ENCODE data around the gene TM4SF4. TPM values are rescaled to one million over a fixed set of nuclear protein-coding genes. Genes with fewer than 3 reads are reported as not detected.

The TM4SF4 gene
- total and polyA plus RNA-seq, 2 experiments from 2014 or later, result not detected

- TF ChIP-seq, protein P1, sequence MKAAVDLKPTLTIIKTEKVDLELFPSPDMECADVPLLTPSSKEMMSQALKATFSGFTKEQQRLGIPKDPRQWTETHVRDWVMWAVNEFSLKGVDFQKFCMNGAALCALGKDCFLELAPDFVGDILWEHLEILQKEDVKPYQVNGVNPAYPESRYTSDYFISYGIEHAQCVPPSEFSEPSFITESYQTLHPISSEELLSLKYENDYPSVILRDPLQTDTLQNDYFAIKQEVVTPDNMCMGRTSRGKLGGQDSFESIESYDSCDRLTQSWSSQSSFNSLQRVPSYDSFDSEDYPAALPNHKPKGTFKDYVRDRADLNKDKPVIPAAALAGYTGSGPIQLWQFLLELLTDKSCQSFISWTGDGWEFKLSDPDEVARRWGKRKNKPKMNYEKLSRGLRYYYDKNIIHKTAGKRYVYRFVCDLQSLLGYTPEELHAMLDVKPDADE (IDR thresholded peaks at IDR 0.05), result no peak
- TF ChIP-seq, protein P2, sequence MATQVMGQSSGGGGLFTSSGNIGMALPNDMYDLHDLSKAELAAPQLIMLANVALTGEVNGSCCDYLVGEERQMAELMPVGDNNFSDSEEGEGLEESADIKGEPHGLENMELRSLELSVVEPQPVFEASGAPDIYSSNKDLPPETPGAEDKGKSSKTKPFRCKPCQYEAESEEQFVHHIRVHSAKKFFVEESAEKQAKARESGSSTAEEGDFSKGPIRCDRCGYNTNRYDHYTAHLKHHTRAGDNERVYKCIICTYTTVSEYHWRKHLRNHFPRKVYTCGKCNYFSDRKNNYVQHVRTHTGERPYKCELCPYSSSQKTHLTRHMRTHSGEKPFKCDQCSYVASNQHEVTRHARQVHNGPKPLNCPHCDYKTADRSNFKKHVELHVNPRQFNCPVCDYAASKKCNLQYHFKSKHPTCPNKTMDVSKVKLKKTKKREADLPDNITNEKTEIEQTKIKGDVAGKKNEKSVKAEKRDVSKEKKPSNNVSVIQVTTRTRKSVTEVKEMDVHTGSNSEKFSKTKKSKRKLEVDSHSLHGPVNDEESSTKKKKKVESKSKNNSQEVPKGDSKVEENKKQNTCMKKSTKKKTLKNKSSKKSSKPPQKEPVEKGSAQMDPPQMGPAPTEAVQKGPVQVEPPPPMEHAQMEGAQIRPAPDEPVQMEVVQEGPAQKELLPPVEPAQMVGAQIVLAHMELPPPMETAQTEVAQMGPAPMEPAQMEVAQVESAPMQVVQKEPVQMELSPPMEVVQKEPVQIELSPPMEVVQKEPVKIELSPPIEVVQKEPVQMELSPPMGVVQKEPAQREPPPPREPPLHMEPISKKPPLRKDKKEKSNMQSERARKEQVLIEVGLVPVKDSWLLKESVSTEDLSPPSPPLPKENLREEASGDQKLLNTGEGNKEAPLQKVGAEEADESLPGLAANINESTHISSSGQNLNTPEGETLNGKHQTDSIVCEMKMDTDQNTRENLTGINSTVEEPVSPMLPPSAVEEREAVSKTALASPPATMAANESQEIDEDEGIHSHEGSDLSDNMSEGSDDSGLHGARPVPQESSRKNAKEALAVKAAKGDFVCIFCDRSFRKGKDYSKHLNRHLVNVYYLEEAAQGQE (IDR thresholded peaks at IDR 0.05; ENCODE audit: unreplicated experiment), result no peak
- TF ChIP-seq EZH2phosphoT487 (IDR thresholded peaks at IDR 0.05; ENCODE audit: unreplicated experiment) (no peak), JUNB (IDR thresholded peaks at IDR 0.05; ENCODE audit: unreplicated experiment) (no peak), POLR2AphosphoS5 (IDR thresholded peaks at IDR 0.05; ENCODE audit: low read depth) (no peak)
These were observed 54.6 kb downstream of the TM4SF4 start (continued) for GRCh38 chr3:149529099-149529498.

DNA sequence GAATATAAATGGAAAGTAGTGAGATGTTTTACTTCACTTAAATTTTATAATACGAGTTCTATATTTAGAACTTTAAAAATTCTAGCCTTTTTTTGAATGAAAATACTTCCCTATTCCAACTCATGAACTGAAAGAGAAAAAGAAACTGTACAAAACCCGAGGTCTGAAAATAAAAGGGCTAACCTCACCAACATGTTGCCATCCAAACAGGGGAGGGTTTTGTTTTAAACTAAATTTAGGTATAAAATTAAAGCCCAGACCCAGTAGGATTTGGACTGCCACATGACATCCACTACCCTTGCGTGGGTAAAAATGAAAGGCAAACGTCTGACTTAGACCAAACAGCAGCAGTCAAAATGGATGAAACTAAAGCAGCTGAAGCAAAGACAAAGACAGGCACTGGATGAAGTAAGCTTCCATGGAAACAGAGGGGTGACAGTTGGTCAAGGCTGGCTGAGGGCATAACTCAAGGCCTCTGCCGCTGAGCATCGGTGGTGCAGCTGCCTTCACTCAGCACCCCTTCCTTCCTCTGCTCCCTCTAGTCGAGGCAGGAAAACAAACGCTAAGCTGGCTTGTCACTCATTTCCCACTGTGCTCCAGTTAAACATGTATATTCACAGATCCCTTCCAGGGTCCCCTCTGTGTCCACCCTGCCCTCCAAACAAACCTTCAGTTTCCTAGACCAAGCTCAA, 58.1 kb downstream of the TM4SF4 start:
- no peak overlapping the region for H3K27ac ChIP-seq (ENCODE audit: low read depth)
- peaks cover 43% of the 10 kb centered on the region for H3K4me1 Mint-ChIP-seq
- TF ChIP-seq EZH2phosphoT487 (IDR thresholded peaks at IDR 0.05; ENCODE audit: unreplicated experiment) (no peak), STAT1 (IDR thresholded peaks at IDR 0.05; ENCODE audit: unreplicated experiment) (no peak)
- TF ChIP-seq, protein P3, sequence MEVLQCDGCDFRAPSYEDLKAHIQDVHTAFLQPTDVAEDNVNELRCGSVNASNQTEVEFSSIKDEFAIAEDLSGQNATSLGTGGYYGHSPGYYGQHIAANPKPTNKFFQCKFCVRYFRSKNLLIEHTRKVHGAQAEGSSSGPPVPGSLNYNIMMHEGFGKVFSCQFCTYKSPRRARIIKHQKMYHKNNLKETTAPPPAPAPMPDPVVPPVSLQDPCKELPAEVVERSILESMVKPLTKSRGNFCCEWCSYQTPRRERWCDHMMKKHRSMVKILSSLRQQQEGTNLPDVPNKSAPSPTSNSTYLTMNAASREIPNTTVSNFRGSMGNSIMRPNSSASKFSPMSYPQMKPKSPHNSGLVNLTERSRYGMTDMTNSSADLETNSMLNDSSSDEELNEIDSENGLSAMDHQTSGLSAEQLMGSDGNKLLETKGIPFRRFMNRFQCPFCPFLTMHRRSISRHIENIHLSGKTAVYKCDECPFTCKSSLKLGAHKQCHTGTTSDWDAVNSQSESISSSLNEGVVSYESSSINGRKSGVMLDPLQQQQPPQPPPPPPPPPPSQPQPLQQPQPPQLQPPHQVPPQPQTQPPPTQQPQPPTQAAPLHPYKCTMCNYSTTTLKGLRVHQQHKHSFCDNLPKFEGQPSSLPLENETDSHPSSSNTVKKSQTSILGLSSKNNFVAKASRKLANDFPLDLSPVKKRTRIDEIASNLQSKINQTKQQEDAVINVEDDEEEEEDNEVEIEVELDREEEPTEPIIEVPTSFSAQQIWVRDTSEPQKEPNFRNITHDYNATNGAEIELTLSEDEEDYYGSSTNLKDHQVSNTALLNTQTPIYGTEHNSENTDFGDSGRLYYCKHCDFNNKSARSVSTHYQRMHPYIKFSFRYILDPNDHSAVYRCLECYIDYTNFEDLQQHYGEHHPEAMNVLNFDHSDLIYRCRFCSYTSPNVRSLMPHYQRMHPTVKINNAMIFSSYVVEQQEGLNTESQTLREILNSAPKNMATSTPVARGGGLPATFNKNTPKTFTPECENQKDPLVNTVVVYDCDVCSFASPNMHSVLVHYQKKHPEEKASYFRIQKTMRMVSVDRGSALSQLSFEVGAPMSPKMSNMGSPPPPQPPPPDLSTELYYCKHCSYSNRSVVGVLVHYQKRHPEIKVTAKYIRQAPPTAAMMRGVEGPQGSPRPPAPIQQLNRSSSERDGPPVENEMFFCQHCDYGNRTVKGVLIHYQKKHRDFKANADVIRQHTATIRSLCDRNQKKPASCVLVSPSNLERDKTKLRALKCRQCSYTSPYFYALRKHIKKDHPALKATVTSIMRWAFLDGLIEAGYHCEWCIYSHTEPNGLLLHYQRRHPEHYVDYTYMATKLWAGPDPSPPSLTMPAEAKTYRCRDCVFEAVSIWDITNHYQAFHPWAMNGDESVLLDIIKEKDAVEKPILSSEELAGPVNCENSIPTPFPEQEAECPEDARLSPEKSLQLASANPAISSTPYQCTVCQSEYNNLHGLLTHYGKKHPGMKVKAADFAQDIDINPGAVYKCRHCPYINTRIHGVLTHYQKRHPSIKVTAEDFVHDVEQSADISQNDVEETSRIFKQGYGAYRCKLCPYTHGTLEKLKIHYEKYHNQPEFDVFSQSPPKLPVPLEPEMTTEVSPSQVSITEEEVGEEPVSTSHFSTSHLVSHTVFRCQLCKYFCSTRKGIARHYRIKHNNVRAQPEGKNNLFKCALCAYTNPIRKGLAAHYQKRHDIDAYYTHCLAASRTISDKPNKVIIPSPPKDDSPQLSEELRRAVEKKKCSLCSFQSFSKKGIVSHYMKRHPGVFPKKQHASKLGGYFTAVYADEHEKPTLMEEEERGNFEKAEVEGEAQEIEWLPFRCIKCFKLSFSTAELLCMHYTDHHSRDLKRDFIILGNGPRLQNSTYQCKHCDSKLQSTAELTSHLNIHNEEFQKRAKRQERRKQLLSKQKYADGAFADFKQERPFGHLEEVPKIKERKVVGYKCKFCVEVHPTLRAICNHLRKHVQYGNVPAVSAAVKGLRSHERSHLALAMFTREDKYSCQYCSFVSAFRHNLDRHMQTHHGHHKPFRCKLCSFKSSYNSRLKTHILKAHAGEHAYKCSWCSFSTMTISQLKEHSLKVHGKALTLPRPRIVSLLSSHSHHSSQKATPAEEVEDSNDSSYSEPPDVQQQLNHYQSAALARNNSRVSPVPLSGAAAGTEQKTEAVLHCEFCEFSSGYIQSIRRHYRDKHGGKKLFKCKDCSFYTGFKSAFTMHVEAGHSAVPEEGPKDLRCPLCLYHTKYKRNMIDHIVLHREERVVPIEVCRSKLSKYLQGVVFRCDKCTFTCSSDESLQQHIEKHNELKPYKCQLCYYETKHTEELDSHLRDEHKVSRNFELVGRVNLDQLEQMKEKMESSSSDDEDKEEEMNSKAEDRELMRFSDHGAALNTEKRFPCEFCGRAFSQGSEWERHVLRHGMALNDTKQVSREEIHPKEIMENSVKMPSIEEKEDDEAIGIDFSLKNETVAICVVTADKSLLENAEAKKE (CRISPR knock-in tag; IDR thresholded peaks at IDR 0.05), result no peak
- no peaks in the 10 kb centered on the region for H3K27me3 ChIP-seq (ENCODE audit: insufficient read depth)
- H3K4me2 ChIP-seq, result no peak overlapping the region
- no peak for DNase-seq (ENCODE audit: low spot score)
- no peak overlapping the region for H3K27ac Mint-ChIP-seq
- H2AFZ ChIP-seq, result no peak overlapping the region
- no peaks in the 10 kb centered on the region; the same call in 1 of the 2 replicates for H3F3A ChIP-seq (replicated peaks; ENCODE audit: low read depth)
- H3K27me3 Mint-ChIP-seq (ENCODE audit: insufficient read depth, low read depth, poor library complexity), result peaks cover 9% of the 10 kb centered on the region
- no peaks in the 10 kb centered on the region for H3K9me2 ChIP-seq (ENCODE audit: insufficient read depth)
- no peak for ATAC-seq
- H3K4me3 ChIP-seq, result no peak overlapping the region
- H3K36me3 Mint-ChIP-seq (ENCODE audit: low read depth), result no peaks in the 10 kb centered on the region
- peaks cover 38% of the 10 kb centered on the region for H3K79me2 ChIP-seq (replicated peaks; ENCODE audit: insufficient read depth)
- H3K4me1 ChIP-seq (ENCODE audit: insufficient read depth), result peaks cover 48% of the 10 kb centered on the region
- H3K4me3 Mint-ChIP-seq, result no peak overlapping the region
- H3K9me3 Mint-ChIP-seq, result no peaks in the 10 kb centered on the region
- no peaks in the 10 kb centered on the region for H3K36me3 ChIP-seq (ENCODE audit: insufficient read depth)
- peaks cover 9% of the 10 kb centered on the region for H4K20me1 ChIP-seq (replicated peaks; ENCODE audit: insufficient read depth)

All from GM23338 (cell line).